ENCODE results near the gene MDK. TPM values are rescaled to one million over a fixed set of nuclear protein-coding genes. Genes with fewer than 3 reads are reported as not detected.

Gene MDK
- total RNA-seq, 1 donor from 2014 or later: 5.4 TPM

- H3K4me1 Mint-ChIP-seq: peaks cover 2% of the 10 kb centered on the region
- H3K4me3 Mint-ChIP-seq: no peak overlapping the region
- H3K9me3 Mint-ChIP-seq: no peaks in the 10 kb centered on the region
- no peak for DNase-seq
- H3K27me3 Mint-ChIP-seq: no peaks in the 10 kb centered on the region
- no peak overlapping the region for H3K27ac Mint-ChIP-seq
- H3K36me3 Mint-ChIP-seq (ENCODE audit: low read depth): peaks cover 30% of the 10 kb centered on the region
- intact Hi-C loops (cut with micrococcal nuclease): no loop called here
Observed at GRCh38 chr11:46426233-46426991, 44.9 kb downstream of the MDK start.

GRCh38 chr11:46427364-46427763 lies 45.9 kb downstream of the MDK start:
- Mint-ChIP-seq H3K9me3 (no peaks in the 10 kb centered on the region), H3K4me1 (peaks cover 2% of the 10 kb centered on the region), H3K27me3 (no peaks in the 10 kb centered on the region), H3K4me3 (no peak overlapping the region), H3K27ac (no peak overlapping the region), H3K36me3 (ENCODE audit: low read depth) (peaks cover 28% of the 10 kb centered on the region)
- intact Hi-C loops (cut with micrococcal nuclease): no loop called here
- DNase-seq: no peak

GRCh38 chr11:46429717-46430116 lies 48.2 kb downstream of the MDK start:
- H3K27ac Mint-ChIP-seq: no peak overlapping the region
- no peaks in the 10 kb centered on the region for H3K4me1 Mint-ChIP-seq
- H3K36me3 Mint-ChIP-seq (ENCODE audit: low read depth): peaks cover 28% of the 10 kb centered on the region
- H3K9me3 Mint-ChIP-seq: no peaks in the 10 kb centered on the region
- H3K4me3 Mint-ChIP-seq: no peak overlapping the region
- intact Hi-C loops (cut with micrococcal nuclease): no loop called here
- no peak for DNase-seq
- H3K27me3 Mint-ChIP-seq: no peaks in the 10 kb centered on the region

GRCh38 chr11:46431211-46431610 lies 49.7 kb downstream of the MDK start:
- no peak for DNase-seq
- Mint-ChIP-seq H3K27me3 (no peaks in the 10 kb centered on the region), H3K9me3 (no peaks in the 10 kb centered on the region), H3K4me1 (no peaks in the 10 kb centered on the region), H3K27ac (no peak overlapping the region), H3K36me3 (ENCODE audit: low read depth) (peaks cover 30% of the 10 kb centered on the region), H3K4me3 (no peak overlapping the region)
- intact Hi-C loops (cut with micrococcal nuclease): no loop called here

Other genes with a start within 250 kb of the MDK start
- gene CREB3L1, start 104.0 kb upstream of the MDK start, total RNA-seq: 0.09 and 0.17 TPM in 2 replicates
- gene DGKZ, start 34.2 kb upstream of the MDK start, total RNA-seq: 87.4 and 94.7 TPM in 2 replicates
- gene CHRM4, start 10.1 kb downstream of the MDK start, total RNA-seq: 0.80 and 0.84 TPM in 2 replicates
- gene AMBRA1, start 212.4 kb downstream of the MDK start, total RNA-seq: 27.7 and 34.9 TPM in 2 replicates
- 4.3 and 4.5 TPM in 2 replicates for gene HARBI1, start 235.6 kb downstream of the MDK start, total RNA-seq
- gene ATG13, start 235.9 kb downstream of the MDK start, total RNA-seq: 55.4 and 55.6 TPM in 2 replicates